Spleen (tissue), 7 donors: ENCODE data around the gene IFNGR1.

ENCODE experiments used
- CTCF ChIP-seq, 11 experiments: fragments of 200-600 bp in 7 of 11; fragments of 450-650 bp in 4 of 11; sonication (generic) in 4 of 11; IDR thresholded peaks in 8 of 11; conservative IDR thresholded peaks in 3 of 11; 1 replicate in 7 of 11; 2 replicates in 4 of 11; pipeline versions ENCODE4 v1.4.0 to v1.8.0; 2016 to 2021; ENCODE audit warnings: antibody characterized with exemption in 11 of 11, inconsistent platforms in 4 of 11, mild to moderate bottlenecking in 1 of 11
- POLR2A ChIP-seq, 3 donors: fragments of 450-650 bp; IDR thresholded peaks; one replicate each; pipeline ENCODE4 v1.5.1; 2017; ENCODE audit warnings: antibody characterized with exemption in 3 of 3, mild to moderate bottlenecking in 1 of 3
- POLR2AphosphoS5 ChIP-seq, 3 donors: sonication (generic); formaldehyde crosslinking; IDR thresholded peaks; one replicate each; pipeline ENCODE4 v1.5.1; 2017; ENCODE audit warnings: antibody characterized with exemption in 3 of 3
- donor health status: DM: no; HTN: no; CAD: no; lungs with moderate emphysema.
- donor health status: DM: no; HTN: no; CAD: no.
- donor health status: DM: no; HTN: no; CAD: no.

GRCh38 chr6:137213813-137214212 is 5.4 kb downstream of the IFNGR1 start:
- TF ChIP-seq CTCF (IDR thresholded peaks at IDR 0.05 in 8 of 11, conservative IDR thresholded peaks at IDR 0.05 in 3 of 11) (no peak), POLR2A (IDR thresholded peaks at IDR 0.05) (no peak), POLR2AphosphoS5 (IDR thresholded peaks at IDR 0.05) (peak in 1 of 3 donors; percentile 36)
